GM19324 (cell line): ENCODE data around the gene PTEN.
"Not testable (repeated sequence)": the region's sequence is repeated elsewhere in the genome, so short reads cannot be mapped to it uniquely, and the experiment has no call there.

Experiments
- ATAC-seq: cut with Tn5 transposase; IDR thresholded peaks from one replicate; pipeline ENCODE4 v1.9.1; 2021; ENCODE audit warnings: mild to moderate bottlenecking, moderate library complexity; ENCODE audit not compliant: unreplicated experiment, low FRiP score

Gene PTEN

GRCh38 chr10:87868277-87868676 is 4.9 kb downstream of the PTEN start:
- no peak for ATAC-seq

- not testable (repeated sequence) for ATAC-seq
Measured at GRCh38 chr10:87869139-87869538, 5.7 kb downstream of the PTEN start.

DNA sequence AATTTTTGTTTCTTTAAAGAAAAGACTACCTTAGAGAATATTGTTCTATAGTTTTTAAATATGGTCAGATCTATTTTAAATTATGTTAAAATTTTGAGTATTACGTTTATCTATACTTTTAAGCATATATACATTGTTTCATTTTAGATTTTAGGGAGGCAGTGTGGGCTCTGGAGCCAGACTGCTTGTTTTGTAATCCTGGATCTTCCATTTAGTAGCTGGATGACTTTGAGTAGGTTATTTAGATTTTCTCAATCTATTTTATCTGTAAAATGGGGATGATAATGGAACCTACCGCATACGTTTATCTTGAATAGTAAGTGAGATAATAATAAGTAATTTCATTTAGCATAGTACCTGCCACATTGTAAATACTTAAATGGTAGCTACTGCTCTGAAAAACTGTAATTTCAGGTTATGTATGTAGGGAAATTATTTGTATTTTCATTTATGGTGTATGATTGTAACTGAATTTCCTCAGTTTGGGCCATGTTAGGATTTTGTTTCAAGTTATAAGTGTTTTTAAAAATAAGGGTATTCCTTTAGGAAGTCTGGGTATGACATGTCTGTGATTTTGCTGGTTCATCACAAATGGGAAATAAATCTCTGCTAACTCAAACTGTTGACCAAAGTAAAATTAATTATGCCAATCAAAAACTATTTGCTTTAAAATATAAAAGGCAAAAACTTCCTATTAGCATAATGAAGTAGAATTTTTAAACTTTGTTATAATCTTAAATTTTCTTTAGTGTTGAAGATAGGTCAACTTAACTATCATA is 6.5 kb downstream of the PTEN start:
- ATAC-seq = no peak

DNA sequence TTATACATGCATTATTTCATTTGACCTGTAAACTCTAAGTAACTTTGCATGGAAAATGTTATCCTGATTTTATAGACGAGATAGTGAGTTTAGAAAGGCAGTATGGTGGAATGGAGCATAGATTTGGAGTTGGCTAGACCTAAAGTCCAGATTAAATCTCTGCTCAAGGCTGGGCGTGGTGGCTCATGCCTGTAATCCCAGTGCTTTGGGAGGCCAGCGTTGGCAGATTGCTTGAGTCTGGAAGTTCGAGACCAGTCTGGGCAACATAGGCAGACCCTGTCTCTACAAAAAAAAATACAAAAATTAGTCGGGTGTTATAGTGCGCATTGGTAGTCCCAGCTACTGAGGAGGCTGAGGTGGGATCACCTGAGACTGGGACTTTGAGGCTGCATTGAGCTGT is 9.4 kb downstream of the PTEN start:
- ATAC-seq = no peak

DNA sequence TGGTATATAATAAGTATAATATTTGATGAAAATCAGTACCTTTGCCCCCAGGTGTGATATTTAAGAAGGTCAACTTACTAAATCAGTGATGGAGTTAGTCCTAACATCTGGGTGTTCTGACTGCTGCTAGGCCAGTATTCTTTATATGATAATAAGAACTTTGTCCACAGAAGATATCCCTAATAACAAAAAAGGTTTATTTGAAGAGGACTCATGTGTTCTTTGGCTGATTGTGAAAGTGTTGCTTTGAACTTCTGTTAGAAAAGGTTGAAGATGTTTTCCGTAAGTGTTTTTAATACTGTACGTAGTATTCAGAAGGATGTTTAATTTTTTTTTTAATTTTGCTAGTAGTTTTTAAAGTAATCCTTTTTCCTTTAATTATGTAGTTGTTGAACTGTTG is 10.2 kb downstream of the PTEN start:
- no peak for ATAC-seq

- no peak for ATAC-seq
Measured at GRCh38 chr10:87875929-87876571, 12.6 kb downstream of the PTEN start.

- ATAC-seq = no peak
Measured at GRCh38 chr10:87878664-87879459, 15.4 kb downstream of the PTEN start.

GRCh38 chr10:87880336-87880735 is 16.9 kb downstream of the PTEN start:
- ATAC-seq = no peak

GRCh38 chr10:87881373-87882059 is 18.1 kb downstream of the PTEN start:
- not testable (repeated sequence) for ATAC-seq

DNA sequence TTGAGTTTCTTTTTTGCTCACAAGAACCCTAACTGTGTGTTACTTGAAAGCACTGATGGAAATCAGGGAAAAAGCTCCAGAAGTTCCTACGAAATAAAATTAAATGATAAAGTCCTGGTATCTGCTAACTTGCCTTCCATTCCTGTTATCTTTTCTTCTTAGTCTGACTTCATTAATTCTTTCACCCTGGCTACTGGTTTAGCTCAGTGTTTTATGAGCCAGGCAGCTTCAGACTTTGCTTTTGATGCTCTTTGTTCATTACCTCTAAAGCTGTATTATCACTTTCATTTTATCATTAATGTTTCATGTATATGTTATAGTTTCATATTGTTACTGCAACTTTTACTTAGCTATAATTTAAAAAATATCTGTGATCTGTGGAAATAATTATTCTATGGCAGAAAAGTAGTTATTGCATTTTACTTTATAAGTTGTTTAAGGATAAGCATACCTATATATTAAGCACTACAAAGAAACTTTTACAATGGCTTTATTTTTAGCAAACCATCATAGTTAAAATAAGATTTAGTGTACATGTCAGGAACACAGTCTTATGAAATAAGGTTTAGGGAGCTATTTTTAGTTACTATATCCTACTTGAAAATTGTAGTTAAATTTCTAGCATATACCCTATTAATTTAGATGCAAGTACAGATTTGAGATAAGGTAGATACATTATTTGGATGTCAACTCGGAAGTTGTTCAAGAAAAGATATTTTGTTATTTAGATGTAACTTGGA is 19.3 kb downstream of the PTEN start:
- ATAC-seq = no peak

DNA sequence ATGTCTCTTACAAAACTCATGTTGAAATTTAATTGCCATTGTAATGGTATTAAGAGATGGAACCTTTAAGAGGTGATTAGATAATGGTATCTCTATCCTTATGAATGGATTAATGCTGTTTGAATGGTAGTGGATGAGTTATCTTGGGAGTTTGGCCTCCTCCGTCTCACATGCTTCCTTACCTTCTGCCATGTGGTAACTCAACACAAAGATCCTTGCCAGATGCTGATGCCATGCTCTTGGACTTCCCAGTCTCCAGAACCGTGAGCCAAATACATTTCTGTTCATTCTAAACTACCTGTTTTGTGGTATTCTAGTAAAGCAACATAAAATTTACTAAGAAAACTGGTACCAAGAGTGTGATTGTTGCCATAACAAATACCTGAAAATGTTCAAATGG is 23.2 kb downstream of the PTEN start:
- ATAC-seq = no peak

DNA sequence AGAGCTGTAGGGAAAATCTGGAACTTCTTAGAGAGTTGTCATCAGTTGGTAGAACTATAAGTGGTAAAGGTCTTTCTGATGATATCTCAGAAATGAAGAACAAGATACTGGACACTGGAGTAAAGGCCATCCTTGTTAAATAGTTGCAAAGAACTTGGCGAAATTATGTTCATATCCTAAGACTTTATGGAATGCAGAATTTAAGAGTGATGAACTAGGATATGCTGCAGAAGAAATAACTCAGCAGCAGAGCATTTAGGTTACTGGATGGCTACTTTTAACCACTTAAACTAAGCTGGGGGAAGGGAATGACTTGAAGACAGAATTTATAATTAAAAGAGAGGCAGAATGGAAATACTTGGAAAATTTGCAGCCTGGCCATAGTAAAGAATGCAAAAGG is 23.7 kb downstream of the PTEN start:
- ATAC-seq = no peak

DNA sequence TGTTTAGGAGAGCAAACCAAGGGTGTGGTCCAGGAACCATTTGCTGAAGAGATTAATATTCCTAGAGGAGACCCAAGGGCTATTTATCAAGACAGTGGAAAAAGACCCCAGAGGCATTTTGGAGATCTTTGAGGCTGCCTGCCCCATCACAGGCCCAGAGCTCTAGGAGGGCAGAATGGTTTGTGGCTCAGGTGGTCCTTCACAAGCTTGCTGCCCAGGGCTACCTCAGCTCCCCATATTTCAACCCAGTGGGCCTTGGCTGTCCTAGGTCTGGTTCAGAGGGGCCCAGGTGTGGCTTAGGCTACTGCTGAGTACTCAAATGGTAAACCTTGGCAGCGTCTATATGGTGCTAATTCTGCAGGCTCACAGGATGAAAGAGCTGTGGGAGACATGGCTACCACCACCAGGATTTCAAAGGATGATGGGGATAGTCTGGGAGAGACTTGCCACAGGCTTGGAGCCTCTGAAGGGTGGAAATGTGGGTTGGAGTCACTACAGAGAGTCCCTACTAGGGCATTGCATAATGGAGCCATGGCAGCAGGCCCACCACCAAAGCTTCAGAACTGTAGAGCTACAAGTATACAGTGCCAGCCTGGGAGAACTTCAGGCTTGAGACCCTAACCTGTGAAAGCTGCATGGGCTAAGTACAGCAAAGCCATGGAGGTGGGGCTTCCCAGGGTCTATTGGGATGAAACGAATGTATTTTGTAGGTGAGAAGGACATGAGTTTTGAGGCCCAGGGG is 24.3 kb downstream of the PTEN start:
- no peak for ATAC-seq

- no peak for ATAC-seq
Measured at GRCh38 chr10:87895430-87895829, 32.0 kb downstream of the PTEN start.

GRCh38 chr10:87896216-87896615 is 32.8 kb downstream of the PTEN start:
- no peak for ATAC-seq

DNA sequence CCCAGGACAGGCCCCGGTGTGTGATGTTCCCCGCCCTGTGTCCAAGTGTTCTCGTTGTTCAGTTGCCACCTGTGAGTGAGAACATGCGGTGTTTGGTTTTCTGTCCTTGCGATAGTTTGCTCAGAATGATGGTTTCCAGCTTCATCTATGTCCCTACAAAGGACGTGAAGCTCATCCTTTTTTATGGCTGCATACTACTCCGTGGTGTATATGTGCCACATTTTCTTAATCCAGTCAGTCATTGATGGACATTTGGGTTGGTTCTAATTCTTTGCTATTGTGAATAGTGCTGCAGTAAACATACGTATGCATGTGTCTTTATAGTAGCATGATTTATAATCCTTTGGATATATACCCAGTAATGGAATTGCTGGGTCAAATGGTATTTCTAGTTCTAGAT is 34.5 kb downstream of the PTEN start:
- ATAC-seq = not testable (repeated sequence)

GRCh38 chr10:87903396-87903795 is 40.0 kb downstream of the PTEN start:
- ATAC-seq = not testable (repeated sequence)

GRCh38 chr10:87913156-87913921 is 49.9 kb downstream of the PTEN start:
- no peak for ATAC-seq

DNA sequence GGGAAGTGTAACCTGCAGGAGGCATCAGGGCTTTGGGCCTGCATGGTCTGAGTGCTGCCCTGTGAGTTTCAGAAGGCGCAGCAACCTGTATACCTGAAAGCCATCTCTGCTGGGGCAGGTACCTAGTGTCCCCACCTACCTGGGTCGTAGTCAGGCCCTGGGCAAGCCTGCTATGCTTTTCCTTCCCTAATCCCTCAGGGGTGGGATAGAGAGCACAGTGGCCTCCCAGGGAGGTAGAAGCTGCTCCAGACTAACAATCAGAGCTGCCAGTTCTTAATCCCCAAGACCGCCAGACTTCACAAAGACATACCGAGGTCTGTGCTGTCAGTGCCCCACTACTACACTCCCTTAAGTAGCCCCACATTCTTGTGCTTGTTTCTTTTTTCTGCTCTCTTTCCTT is 52.0 kb downstream of the PTEN start:
- no peak for ATAC-seq
